HG02610 (cell line): ENCODE results near the gene LZTS2.

Experiments
- ATAC-seq: cut with Tn5 transposase; IDR thresholded peaks from one replicate; pipeline ENCODE4 v1.9.1; 2021; ENCODE audit warnings: mild to moderate bottlenecking, moderate library complexity; ENCODE audit not compliant: unreplicated experiment

Gene LZTS2

DNA sequence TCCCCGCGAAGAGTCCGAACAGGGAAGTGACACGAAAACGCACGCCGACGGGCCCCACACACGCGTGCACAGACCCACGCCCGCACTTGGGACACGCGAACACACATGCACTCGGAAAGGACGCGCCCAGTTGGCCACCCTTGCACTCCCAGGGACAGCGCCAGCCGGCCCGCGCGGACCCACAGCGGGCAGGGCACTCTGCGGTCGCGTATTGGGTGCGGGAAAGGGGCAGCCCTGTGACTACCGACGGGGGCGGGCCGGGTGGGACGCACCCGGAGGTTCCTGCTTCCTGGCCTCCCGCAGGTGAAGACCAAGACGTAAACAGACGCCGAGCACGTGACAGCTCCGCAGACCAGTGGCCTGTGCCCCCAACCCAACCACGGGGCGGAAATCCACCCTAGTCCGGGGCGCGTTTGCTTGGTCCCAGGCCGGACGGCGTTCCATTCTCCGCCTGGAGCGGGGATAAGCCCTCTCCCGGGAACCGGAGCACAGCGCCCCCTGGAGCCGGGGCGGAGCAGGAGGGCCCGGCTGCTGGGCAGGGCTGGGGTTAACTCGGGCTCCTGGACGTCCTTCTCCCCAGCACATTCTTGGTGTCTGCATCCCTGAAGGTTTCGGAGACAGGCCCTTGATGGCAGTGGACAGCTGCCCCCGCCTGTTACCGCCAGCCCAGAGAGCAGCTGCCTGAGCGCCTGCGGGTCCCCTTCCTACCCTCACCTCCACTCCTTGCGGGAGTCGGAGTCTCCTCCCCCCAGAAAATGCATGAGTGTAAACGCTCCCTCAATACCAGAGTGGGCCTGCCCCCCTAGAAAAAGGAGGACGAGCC is 2.0 kb upstream of the LZTS2 start:
- peak; percentile 30 for ATAC-seq

- no peak for ATAC-seq
Observed at GRCh38 chr10:100998183-100998990, 1.2 kb upstream of the LZTS2 start.

- peak; percentile 49 for ATAC-seq
Observed at GRCh38 chr10:100998991-100999741, 442 bp upstream of the LZTS2 start.

DNA sequence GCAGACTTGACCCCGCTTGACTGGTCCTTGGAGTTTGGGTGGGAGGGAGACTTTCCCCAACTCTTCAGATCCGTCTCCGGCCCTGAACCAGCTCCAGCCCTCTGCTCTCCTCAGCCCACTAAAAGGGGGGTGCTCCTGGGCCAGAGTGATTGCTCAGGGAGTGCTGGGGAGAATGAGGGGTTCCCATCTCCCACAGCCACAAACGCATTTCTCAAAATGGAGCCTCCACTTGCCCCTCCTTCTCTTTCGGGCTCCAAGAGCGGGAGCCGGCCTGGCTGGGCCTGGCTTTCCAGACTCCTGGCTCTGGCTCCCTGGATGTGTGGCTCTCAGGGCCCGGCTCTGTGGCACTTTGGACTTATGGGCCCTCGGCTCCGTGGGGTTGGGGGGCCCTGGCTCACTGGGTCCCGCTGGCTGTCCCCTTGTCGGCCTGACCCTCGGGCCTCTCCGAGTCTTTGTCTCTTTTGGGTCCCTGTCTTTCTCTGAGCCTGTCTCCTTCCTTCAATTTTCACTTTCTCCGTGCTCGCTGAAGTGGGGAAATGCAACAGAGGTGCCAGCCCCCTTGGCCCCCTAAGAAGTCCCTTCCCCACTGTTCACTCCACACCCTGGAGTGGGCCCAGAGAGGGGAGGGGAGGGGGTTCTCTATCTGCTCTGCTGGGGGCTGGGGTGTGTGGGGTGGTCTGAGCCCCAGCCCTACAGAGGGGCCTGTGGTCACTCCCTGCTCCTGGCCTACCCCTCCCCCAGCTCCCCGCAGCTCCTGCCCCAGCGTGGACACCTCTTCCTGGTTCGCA is 713 bp downstream of the LZTS2 start:
- no peak for ATAC-seq

DNA sequence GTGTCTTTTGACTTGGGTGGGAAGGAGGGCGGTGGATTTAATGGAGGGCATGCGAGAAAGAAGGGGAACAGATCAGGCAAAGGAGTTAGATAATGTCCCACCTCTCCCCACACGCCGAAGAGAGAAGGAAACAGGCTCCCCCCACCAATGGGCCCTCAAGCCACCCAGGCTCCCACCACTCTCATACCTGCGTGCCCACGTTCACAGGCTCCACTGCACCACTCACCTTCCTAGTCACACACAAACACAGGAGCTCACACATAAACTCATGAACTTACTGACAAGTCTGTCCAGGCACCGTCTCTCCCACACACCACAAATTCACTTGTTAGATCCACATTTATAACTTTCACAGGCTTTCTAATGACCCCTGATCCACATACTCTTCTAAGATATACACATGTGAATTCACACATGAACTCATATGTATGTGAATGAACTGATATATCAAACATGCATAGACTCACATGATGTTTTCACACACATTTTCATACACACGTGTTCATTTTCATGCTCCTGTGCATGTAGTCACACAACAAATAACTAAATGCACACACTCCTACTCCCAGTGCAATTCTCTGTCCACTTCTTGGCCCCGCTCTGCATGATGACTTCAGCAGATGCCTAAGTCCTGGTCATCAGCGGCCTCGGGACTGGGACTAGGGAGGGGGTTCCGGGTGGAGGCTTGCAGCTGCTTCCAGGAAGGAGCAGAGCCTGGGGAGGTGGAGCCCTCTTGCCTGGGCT is 1.5 kb downstream of the LZTS2 start:
- ATAC-seq, result no peak

DNA sequence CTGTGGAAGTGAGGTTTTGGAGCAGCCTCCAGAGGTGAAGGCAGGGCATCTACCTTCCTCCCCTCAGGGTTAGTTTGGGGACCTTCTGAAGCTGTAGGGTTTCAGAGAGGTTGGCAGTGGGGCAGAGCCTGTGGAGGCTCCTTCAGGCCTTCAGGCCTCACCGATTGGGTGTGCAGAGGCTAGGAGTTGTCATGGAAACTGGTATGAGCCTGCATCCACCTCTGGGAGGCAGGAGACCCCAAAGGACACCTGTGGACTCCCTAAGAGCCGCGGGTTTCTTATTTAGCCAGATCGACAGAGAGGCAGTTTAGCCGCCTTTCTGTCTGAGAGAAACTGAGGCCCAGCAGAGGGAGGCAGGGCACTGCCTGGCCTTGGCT is 2.0 kb downstream of the LZTS2 start:
- ATAC-seq, result no peak

DNA sequence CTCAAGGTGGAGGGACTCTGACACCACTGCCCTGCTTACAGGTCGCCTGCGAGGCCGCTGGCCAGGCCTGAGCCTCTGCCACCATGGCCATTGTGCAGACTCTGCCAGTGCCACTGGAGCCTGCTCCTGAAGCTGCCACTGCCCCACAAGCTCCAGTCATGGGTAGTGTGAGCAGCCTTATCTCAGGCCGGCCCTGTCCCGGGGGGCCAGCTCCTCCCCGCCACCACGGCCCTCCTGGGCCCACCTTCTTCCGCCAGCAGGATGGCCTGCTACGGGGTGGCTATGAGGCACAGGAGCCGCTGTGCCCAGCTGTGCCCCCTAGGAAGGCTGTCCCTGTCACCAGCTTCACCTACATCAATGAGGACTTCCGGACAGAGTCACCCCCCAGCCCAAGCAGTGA is 2.8 kb downstream of the LZTS2 start:
- no peak for ATAC-seq

GRCh38 chr10:101003639-101004206 is 4.1 kb downstream of the LZTS2 start:
- ATAC-seq, result no peak

GRCh38 chr10:101005361-101005760 is 5.8 kb downstream of the LZTS2 start:
- no peak for ATAC-seq

DNA sequence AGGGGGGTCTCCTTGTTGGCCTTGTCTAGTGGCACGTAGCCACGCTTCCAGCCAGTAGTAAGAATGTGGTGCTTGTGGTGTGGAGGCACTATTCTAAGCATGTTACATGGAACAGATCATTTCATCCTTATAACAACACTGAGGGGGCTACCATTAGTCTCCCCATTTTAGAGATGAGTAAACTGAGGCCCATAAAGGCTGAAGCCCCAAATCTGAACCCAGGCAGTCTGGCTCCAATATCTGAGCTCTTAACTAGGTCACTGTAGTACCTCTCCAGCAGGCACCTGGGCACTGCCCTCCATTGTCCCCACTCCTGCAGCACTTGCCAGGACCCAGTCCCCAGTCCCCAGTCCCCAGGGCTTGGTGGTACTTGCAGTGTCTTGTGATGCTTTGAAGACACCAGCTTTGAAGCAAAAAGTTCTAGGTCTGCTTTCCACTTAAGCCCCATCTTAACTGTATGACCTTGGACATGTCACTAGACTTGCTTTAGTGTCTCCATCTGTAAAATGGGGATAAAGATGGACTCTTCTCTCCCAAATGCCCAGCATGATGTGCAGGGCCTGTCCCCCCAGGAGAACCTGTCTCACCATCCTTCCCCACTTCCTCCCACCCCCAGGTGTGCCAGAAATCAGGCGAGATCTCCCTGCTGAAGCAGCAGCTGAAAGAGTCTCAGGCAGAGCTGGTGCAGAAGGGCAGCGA is 6.4 kb downstream of the LZTS2 start:
- ATAC-seq, result no peak

DNA sequence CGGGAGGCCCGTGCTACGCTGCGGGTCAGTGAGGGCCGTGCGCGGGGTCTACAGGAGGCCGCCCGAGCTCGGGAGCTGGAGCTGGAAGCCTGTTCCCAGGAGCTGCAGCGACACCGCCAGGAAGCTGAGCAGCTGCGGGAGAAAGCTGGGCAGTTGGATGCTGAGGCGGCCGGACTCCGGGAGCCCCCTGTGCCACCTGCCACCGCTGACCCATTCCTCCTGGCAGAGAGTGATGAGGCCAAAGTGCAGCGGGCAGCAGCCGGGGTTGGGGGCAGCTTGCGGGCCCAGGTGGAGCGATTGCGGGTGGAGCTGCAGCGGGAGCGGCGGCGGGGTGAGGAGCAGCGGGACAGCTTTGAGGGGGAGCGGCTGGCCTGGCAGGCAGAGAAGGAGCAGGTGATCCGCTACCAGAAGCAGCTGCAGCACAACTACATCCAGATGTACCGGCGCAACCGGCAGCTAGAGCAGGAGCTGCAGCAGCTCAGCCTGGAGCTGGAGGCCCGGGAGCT is 7.0 kb downstream of the LZTS2 start:
- no peak for ATAC-seq

DNA sequence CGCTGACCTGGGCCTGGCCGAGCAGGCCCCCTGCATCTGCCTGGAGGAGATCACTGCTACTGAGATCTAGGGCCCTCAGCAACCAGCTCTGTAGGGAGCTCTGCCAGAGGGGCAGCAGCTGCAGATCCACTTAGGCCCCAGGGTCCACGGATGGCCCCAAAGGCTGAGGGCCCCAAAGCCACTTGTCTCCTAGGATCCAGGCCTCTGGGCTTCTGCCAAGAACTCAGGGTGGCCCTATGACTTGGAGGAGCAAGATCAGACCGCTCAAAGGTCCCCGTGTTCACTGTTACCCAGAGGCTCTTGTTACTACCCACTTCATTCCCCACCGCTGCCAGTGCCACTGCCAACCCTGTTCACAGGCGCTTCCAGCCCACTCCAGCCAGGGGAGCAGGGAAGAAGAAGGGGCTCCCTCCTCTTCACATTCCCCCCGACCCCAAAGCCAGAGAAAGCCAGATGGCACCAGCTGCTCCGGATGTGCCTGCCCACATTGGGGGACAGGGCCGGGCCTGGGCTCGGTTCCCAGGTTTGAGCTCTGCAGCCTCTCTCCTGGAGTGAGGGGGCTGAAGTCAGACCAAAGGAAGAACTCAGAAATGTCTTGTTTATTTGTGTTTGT is 7.6 kb downstream of the LZTS2 start:
- no peak for ATAC-seq

GRCh38 chr10:101007915-101008822 is 8.6 kb downstream of the LZTS2 start:
- no peak for ATAC-seq

GRCh38 chr10:101008823-101009423 is 9.3 kb downstream of the LZTS2 start:
- no peak for ATAC-seq

DNA sequence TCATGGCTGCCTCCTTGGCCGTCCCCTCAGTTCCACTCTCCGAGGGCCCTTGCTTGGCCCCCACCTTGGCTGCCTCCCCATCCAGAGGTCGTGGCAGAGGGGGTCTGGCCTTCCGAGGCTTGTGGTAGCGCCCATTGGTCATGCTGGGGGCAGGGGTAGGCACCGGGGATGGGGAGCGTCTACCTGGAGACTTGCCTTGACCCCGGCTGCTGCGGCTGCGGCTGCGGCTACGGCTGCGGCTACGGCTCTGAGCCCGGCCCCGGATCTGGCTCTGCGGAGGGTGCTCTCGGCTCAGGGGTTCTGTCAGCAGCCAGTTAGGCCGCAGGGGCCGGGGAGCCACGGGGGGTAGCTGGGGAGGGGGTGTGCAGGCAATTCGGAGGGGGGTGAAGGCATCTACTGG is 10.7 kb downstream of the LZTS2 start:
- ATAC-seq, result no peak

GRCh38 chr10:101011517-101012423 is 12.2 kb downstream of the LZTS2 start:
- ATAC-seq, result no peak
